GM12878 (cell line): Measurements from ENCODE around the gene CTIF. TPM values are rescaled to one million over a fixed set of nuclear protein-coding genes. Genes with fewer than 3 reads are reported as not detected.

ENCODE experiments used
- ATAC-seq: fragments of 200-7000 bp; cut with Tn5 transposase; 3 replicates; pipeline ENCODE4 v1.9.1; 2020; ENCODE audit warnings: mild to moderate bottlenecking, moderate library complexity
- BruUV-seq: library from RNA; stranded (reverse); fragments of 400-500 nt; replicated peaks from 2 replicates; lab custom pipeline; 2021; lab: Mats Ljungman, UMichigan
- CTCF ChIA-PET: fragments of 300-600 bp; sonication (Branson Sonifier 250); formaldehyde crosslinking; extraction: SDS; loops from one replicate; lab custom pipeline; 2021; ENCODE audit warnings: inconsistent platforms; lab: Yijun Ruan, JAX
- POLR2A ChIA-PET: fragments of 350-600 bp; formaldehyde crosslinking; extraction: SDS; loops from one replicate; lab custom pipeline; 2021; ENCODE audit warnings: inconsistent platforms; lab: Charles Lee
- RAD21 ChIA-PET: fragments of 300-600 bp; sonication (Branson Sonifier 250); formaldehyde crosslinking; loops from one replicate; lab custom pipeline; 2023; ENCODE audit warnings: antibody characterized with exemption; ENCODE audit not compliant: unreplicated experiment; lab: Charles Lee
- SMC1A ChIA-PET: fragments of 300-600 bp; sonication (Branson Sonifier 250); formaldehyde crosslinking; loops from one replicate; lab custom pipeline; 2023; ENCODE audit not compliant: unreplicated experiment, uncharacterized antibody; lab: Charles Lee
- DNase-seq: peaks from one replicate; pipeline ENCODE4 v3.0.0-alpha.2; 2011; ENCODE audit warnings: low read depth, low spot score
- FAIRE-seq: peaks from 3 replicates; lab custom pipeline; 2011; peaks lifted over from hg19 to GRCh38; lab: Jason Lieb, UNC
- H2AFZ ChIP-seq: 2 replicates; pipeline ENCODE4 v1.6.0; 2011; ENCODE audit warnings: low read depth, low read length, control low read depth; ENCODE audit not compliant: control insufficient read depth
- H3K27ac ChIP-seq: 2 replicates; pipeline ENCODE4 v1.5.1; 2011; ENCODE audit warnings: control low read depth; ENCODE audit not compliant: control insufficient read depth, insufficient read depth
- H3K27me3 ChIP-seq, 2 experiments: replicated peaks in 1 of 2; 2 replicates each; pipeline versions ENCODE4 v1.6.0 to v1.6.1; 2011; ENCODE audit warnings: low read length in 1 of 2; ENCODE audit not compliant: control insufficient read depth in 2 of 2, insufficient read depth in 2 of 2
- H3K36me3 ChIP-seq, 2 experiments: 2 replicates each; pipeline ENCODE4 v1.5.1; 2011; ENCODE audit warnings: low read length in 1 of 2; ENCODE audit not compliant: control insufficient read depth in 2 of 2, insufficient read depth in 2 of 2
- H3K4me1 ChIP-seq: 2 replicates; pipeline ENCODE4 v1.6.1; 2011; ENCODE audit warnings: mild to moderate bottlenecking, low read length, moderate library complexity, mixed read lengths; ENCODE audit not compliant: control insufficient read depth, insufficient read depth
- H3K4me2 ChIP-seq: 2 replicates; pipeline ENCODE4 v1.6.0; 2011; ENCODE audit warnings: control low read depth; ENCODE audit not compliant: control insufficient read depth, insufficient read depth
- H3K4me3 ChIP-seq: fragments of 200-600 bp; sonication (generic); 2 replicates; pipeline ENCODE4 v1.5.1; 2016
- H3K79me2 ChIP-seq: 2 replicates; pipeline ENCODE4 v1.6.0; 2011; ENCODE audit warnings: low read length; ENCODE audit not compliant: control insufficient read depth, insufficient read depth
- H3K9ac ChIP-seq: 2 replicates; pipeline ENCODE4 v1.8.0; 2011; ENCODE audit warnings: low read length, control low read depth, mixed read lengths; ENCODE audit not compliant: control insufficient read depth, insufficient read depth
- H3K9me3 ChIP-seq: replicated peaks from 3 replicates; pipeline ENCODE4 v1.5.1; 2011; ENCODE audit warnings: mild to moderate bottlenecking, low read length; ENCODE audit not compliant: control insufficient read depth, insufficient read depth
- H4K20me1 ChIP-seq: 2 replicates; pipeline ENCODE4 v1.6.0; 2011; ENCODE audit not compliant: control insufficient read depth, insufficient read depth
- MXI1 ChIP-seq: fragments of 150-350 bp; IDR thresholded peaks from 2 replicates; pipeline ENCODE4 v1.6.1; 2011; ENCODE audit warnings: low read depth, mild to moderate bottlenecking, inconsistent platforms, low read length, improper control_type of control experiment
- NFYB ChIP-seq: IDR thresholded peaks from 2 replicates; pipeline ENCODE4 v1.6.1; 2011; ENCODE audit warnings: low read depth, mild to moderate bottlenecking, low read length, improper control_type of control experiment, moderate library complexity; ENCODE audit not compliant: insufficient read depth
- NR2C2 ChIP-seq: IDR thresholded peaks from 2 replicates; pipeline ENCODE4 v1.6.1; 2011; ENCODE audit warnings: borderline replicate concordance, low read depth; ENCODE audit not compliant: control insufficient read depth, insufficient read length
- RAD51 ChIP-seq: fragments of 450-650 bp; IDR thresholded peaks from 2 replicates; pipeline ENCODE4 v1.6.1; 2016; ENCODE audit warnings: moderate library complexity, mild to moderate bottlenecking, inconsistent platforms
- WGBS: methylation state at CpG from one replicate; pipeline ENCODE4 v1.1.6; 2016; ENCODE audit warnings: low lambda C conversion rate; ENCODE audit not compliant: insufficient replicate concordance, insufficient coverage; ENCODE audit errors: missing lambda C conversion rate; 5-methylcytosine and 5-hydroxymethylcytosine counted together
- in situ Hi-C: fragments of 300-500 bp; cut with MboI; formaldehyde crosslinking; loops from 9 replicates; pipeline ENCODE4 v1.14.3; 2018; ENCODE audit warnings: mixed read lengths
- intact Hi-C: fragments of 100-400 bp; cut with micrococcal nuclease; formaldehyde crosslinking; loops from one replicate; pipeline ENCODE4 v1.14.2; 2022; ENCODE audit not compliant: unreplicated experiment
- polyA plus RNA-seq, 11 experiments: library from polyadenylated mRNA; depleted of rRNA in 4 of 11; unstranded in 6 of 11; stranded (reverse) in 5 of 11; fragments of >200 nt; fragmentation: Nextera tagmentation in 4 of 11; fragmentation: Illumina TruSeq in 1 of 11; extraction: Ambion mirVana in 4 of 11; extraction: Trizol in 1 of 11; gene quantifications; 1 replicate in 1 of 11; 2 replicates in 10 of 11; pipeline versions ENCODE4 v1.2.1 to v1.2.3, GENCODE V29; 2011 to 2016; ENCODE audit warnings: inconsistent platforms in 2 of 11, missing spikeins in 2 of 11, low read depth in 1 of 11
- total RNA-seq, 4 experiments: library from RNA; depleted of rRNA in 3 of 4; stranded (reverse); fragments of >200 nt in 3 of 4; fragmentation: Illumina TruSeq in 1 of 4; extraction: Trizol in 1 of 4; gene quantifications; 2 replicates each; pipeline versions ENCODE4 v1.2.1 to v1.2.3, GENCODE V29; 2013 to 2021
- TF ChIP-seq, protein P1 (sequence below): IDR thresholded peaks from 2 replicates; pipeline ENCODE4 v1.6.1; 2011; ENCODE audit warnings: low read depth, low read length, improper control_type of control experiment, borderline replicate concordance
- TF ChIP-seq, protein P2 (sequence below): IDR thresholded peaks from 2 replicates; pipeline ENCODE4 v1.6.1; 2011; ENCODE audit warnings: borderline replicate concordance, low read depth, mild to moderate bottlenecking, moderate library complexity, mixed read lengths, low read length; ENCODE audit not compliant: insufficient read depth; ENCODE audit errors: extremely low read length

CTIF gene
- total and polyA plus RNA-seq, 10 of the 15 experiments (the other 5 are each of a cell fraction or from before 2014, with no cell fraction given) = 0.06 to 11.6 (median 2.5) TPM

DNA sequence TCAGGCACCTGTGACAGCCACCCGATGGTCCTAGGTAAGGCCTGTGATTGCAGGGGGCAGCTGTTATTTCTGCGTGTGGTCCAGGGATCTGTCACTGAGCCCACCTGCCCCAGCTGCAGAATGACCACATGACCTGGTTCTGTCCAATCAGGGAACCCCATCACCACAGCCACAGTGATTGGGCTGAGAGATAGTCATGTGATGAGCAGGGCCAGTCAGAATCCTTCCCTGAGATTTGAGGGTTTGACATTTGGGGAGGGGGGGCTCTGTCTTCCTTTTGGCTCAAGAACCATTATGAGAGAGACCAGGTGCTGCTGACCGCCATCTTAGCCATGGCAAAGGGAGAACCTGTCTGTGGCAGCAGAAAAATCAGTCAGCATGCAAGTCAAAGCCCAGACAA, 264.7 kb downstream of the CTIF start:
- no TSS peak for BruUV-seq
- DNase-seq (no peak), ATAC-seq (no peak), FAIRE-seq (no peak)
- in situ Hi-C loops = loop anchor here (25.0 kb wide), 1 partner anchor 1484 kb away; the partner anchor contains the start of genes CXXC1 and MBD1
- Histone ChIP-seq H3K27ac (no peak overlapping the region), H3K36me3 (peaks cover 0 to 2% of the 10 kb centered on the region in 2 experiments; a peak in 1 of 4 replicates), H2AFZ (no peak overlapping the region), H4K20me1 (no peaks in the 10 kb centered on the region), H3K9me3 (no peaks in the 10 kb centered on the region), H3K4me2 (no peak overlapping the region), H3K4me3 (no peak overlapping the region), H3K9ac (no peak overlapping the region), H3K4me1 (peaks cover 56% of the 10 kb centered on the region), H3K79me2 (no peaks in the 10 kb centered on the region), H3K27me3 (no peaks in the 10 kb centered on the region)
- ChIA-PET RAD21 (interaction anchor here (2.8 to 5.1 kb wide), 5 partner anchors 9 to 65 kb away, joined by 16 to 86 read pairs (median 57); no protein-coding TSS in a partner anchor), CTCF (interaction anchor here (3.2 kb wide), 1 partner anchor 25 kb away, joined by 36 read pairs; no protein-coding TSS in a partner anchor), SMC1A (interaction anchor here (1.2 to 3.4 kb wide), 4 partner anchors 9 to 237 kb away, joined by 3 to 64 read pairs (median 25); no protein-coding TSS in a partner anchor), POLR2A (interaction anchor here (0.6 to 3.0 kb wide), 5 partner anchors 9 to 245 kb away, joined by 3 to 31 read pairs (median 3); no protein-coding TSS in a partner anchor)
- 100% methylated on average over 3 of the region's 3 CpGs for WGBS
- intact Hi-C loops = no loop called here
- TF ChIP-seq NR2C2 = no peak
- TF ChIP-seq, protein P1, sequence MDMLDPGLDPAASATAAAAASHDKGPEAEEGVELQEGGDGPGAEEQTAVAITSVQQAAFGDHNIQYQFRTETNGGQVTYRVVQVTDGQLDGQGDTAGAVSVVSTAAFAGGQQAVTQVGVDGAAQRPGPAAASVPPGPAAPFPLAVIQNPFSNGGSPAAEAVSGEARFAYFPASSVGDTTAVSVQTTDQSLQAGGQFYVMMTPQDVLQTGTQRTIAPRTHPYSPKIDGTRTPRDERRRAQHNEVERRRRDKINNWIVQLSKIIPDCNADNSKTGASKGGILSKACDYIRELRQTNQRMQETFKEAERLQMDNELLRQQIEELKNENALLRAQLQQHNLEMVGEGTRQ = peak; percentile 1; the same call in 1 of the 2 replicates
- TF ChIP-seq RAD51 = peak; percentile 63
- TF ChIP-seq MXI1 = no peak
- TF ChIP-seq, protein P2, sequence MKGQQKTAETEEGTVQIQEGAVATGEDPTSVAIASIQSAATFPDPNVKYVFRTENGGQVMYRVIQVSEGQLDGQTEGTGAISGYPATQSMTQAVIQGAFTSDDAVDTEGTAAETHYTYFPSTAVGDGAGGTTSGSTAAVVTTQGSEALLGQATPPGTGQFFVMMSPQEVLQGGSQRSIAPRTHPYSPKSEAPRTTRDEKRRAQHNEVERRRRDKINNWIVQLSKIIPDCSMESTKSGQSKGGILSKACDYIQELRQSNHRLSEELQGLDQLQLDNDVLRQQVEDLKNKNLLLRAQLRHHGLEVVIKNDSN = peak; percentile 64
- peak; percentile 64 for TF ChIP-seq NFYB
